Raji (cell line): ENCODE measurements around the gene GNAL.

Source experiments
- POLR2A ChIP-seq: IDR thresholded peaks from 2 replicates; pipeline ENCODE4 v1.6.1; 2011; ENCODE audit warnings: low read depth, low read length, control low read depth; ENCODE audit not compliant: insufficient read depth

Gene GNAL

DNA sequence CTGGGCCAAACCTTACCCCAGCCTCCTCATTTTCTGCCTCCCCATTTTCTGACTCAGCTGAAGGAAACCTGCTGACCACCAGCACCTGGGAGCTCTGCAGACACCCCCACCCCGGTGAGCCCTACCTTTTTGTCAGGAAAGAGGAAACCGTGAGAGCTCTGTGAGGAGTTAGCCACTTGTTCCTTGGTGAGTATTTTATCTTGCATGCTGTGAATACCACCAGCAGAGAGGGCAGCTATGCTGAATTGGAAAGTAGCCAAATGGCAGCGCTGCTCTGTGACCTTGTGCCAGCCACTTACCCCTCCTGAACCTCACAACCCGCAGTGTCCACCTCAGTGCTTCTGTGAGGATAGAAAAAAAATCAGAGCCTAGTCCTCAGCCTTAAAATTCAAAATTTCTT, 216.5 kb downstream of the GNAL start:
- TF ChIP-seq POLR2A: no peak

DNA sequence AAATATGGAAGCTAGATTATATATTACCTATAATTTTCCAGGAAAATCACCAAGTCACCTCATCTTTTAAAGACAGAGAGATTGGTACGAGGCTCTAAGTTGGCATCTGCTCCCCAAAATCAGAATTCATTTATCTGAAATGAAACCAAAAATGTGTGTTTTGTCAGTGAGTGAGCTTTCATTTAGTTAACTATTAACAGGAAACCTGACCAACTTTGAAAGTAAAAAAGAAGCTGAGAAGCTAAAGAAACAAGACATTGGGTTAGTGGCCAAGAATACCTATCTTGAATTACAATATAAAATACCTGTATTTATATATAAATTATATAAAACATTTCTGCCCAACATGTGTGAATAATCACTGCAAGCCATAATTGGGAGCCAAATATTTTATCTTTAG, 217.1 kb downstream of the GNAL start:
- no peak for TF ChIP-seq POLR2A

DNA sequence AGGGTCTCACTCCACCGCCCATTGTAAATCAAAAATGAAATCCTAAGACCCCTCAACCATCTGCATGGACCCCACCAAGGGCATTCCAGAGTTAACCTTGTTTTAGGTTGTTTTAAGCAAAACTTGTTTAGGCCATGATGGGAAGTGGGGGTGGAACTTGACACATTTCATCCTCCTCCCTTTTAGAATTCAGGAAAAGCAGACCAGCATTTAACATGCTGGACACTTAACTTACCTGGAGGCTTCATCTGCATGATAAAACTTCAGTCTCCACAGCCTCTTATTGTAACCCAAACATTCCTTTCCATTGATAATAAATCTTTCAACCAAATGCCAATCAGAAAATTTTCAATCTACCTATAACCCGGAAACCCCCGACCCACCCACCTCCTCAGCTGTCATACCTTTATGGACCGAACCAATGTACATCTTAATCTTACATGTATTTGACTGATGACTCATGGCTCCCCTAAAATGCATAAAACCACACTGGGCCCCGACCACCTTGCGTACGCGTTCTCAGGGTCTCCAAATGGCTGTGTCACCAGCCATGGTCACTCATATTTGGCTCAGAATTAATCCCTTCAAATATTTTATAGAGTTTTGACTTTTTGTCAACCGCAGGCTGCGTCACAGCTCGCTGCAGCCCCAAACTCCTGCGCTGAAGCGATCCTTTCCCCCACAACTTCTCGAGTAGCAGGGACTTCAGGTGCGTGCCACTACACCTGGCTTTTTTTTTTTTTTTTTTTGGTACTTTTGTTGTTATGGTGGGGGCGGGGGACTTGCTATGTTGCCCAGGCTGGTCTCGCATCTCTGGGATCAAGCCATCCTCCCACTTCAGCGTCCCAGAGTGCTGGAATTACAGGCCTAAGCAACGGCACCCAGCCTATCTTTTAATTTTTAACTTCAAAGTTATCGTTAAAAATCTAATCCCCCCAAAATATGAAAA, 218.1 kb downstream of the GNAL start:
- TF ChIP-seq POLR2A: no peak

DNA sequence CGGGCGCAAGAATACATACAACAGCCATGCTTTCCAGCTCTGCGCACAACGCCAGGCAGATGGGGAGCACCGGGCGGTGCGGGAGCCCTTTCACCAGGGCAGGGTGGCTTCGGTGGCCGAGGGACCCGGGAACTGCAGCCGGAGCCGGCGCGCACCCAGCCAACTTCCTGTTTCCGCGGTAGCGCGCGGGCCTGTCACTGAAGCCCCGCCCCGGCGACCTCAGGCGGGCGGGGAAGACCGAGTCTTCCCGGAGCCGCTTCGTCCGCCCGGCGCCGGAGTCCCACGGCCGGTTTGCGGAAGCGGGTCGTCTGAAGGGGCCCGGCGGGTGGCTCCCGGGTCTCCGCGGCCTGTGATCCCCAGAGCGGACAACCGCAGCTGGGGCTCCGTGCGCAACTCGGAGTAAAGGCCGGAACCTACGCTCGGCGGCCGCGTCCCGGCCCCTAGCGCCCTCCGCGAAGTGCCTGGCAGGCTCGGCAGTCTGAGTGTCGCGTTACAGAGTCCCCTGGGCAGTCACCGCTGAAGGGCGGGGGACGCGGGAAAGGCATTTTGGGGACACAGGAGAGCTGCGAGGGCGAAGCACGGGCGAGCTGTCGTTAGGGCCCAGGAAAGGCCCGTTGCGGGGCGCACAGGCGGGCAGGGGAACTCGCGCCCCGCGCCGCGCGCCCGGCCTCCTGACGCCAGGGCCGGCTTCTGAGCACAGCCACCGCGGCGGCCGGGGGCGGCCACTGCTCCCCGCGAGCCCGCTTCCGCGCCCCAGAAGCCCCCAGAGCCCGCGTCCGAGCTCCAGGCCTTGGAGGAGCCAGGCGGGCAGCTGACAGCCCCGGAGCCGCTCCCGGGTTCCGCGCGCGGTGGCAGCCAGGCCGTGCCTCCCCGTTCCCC, 219.4 kb downstream of the GNAL start, which contains the start of gene MPPE1:
MPPE1 (minus strand) TSS at position 136 of the 879 bp plus-strand sequence. CDS start 11,053 bp downstream, outside the sequence.
- TF ChIP-seq POLR2A: peak; percentile 85

DNA sequence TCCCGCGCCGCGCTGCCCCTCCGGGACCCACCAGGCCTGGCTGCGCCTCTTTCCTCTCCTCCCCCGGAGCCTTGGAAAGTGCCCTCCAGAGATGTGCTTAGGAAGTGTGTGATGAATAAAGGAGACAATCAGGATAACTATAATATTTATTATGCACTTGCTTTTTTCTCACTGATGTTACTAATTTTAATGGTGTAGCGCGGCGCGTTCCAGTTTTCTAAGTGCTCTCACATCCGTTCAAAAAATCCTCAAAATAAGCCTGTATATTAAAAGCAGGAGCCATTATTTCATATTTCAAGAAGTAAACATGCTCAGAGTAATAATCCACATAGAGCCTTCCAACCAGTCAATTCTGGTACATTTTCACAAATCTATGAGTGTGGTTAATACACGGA, 220.0 kb downstream of the GNAL start:
- TF ChIP-seq POLR2A: no peak

DNA sequence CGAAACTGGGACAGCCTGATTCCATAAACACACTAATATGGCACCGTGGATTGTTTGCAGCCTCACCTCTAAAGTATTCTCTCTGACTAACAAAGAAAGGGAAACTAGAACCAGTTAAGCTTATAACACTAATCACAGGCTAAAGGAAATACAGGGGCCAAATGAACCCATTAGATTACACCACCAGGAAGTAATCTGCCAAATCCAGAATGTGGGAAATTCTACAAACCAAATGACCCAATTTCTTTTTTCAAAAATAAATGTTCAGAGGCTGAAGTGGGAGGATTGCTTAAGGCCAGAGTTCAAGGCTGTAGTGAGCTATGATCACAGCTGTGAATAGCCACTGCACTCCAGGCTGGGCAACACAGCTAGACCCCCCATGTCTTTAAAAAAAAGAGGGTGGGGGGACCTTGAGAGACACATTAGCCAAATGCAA, 220.5 kb downstream of the GNAL start:
- TF ChIP-seq POLR2A: no peak

DNA sequence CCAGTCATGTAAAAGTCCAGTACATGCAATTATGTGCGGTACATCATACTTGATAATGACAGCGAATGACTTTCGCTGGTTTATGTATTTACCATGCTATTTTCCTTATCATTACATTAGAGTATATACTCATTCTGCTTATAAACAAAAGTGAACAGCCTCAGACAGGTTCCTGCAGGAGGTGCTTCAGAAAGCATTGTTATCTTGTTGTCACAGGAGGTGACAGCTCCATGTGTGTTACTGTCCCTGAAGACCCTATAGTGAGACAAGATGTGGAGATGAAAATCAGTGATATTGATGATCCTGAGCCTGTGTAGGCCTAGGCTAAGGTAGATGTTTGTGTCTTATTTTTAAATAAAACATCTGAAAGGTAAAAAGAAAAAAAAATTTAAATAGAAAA, 234.4 kb downstream of the GNAL start:
- no peak for TF ChIP-seq POLR2A

DNA sequence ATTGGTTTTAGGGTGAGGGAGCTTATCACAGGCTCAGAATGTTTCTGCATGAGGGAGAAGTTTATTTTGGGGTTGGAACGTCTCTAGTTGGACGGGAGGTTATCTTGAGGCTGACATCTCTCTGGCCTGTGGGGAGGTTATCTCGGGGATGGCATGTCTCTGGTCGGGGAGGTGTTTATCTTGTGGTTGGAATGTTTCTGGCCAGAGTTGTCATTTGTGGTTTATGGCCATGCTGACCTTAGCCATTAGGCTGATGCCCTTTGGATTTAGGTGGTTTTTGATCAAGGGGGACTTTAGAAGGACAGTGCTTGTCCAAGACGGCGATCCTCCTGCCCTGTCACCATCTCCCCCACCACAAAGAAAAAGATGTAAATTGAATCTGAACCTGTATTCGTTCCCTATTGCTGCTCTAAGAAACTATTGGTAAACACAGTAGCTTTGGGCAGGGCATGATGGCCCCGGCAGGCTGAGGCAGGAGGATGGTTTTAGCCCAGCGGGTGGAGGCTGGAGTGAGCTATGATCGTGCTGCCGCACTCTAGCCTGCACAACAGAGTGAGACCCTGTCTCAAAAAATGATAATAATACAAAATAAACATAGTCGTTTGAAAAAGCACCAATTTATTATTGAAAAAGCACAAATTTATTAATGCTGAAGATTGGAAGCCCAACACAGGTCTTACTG, 236.9 kb downstream of the GNAL start:
- TF ChIP-seq POLR2A: no peak

DNA sequence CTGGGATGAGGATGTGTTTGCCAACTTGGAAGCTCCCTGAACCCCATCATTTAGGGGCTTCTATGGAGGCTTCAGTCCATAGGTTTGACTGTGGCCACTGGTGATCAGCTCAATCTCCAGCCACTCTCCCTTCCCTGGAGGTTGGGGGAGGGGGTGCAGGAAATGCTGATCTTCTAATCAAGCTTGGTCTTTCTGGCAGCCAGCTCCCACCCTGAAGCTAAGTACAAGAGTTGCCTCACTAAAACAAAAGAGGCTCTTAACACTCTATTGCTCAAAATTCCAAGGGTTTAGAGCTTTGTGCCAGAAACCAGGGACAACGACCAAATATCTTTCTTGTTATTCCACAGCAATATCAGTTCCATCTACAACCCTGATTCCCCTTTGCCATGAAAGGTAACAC, 238.4 kb downstream of the GNAL start:
- no peak for TF ChIP-seq POLR2A

DNA sequence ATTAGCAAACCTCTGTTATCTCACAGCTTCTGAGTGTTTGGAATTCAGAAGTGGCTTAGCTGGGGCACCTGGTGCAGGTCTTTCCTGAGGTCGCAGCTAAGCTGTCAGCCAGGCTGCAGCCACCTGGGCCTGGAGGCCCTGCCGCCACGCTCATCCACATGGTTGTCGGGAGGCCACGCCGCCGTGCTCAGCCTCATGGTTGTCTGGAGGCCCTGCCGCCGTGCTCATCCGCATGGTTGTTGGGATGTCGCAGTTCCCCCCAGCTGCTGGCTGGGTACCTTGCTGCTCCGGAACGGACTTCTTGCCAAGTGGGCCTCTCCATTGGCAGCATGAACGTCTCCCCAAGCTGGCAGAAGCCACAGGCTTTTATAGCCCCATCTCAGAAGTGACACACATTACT, 243.3 kb downstream of the GNAL start:
- no peak for TF ChIP-seq POLR2A
